A549 (cell line): Measurements from ENCODE around the gene MYT1. TPM values are rescaled to one million over a fixed set of nuclear protein-coding genes. Genes with fewer than 3 reads are reported as not detected.

Experiments used
- ATAC-seq, 2 experiments: fragments of 200-7000 bp in 1 of 2; fragments of >200 bp in 1 of 2; cut with Nextera tagmentation in 1 of 2; cut with Tn5 transposase in 1 of 2; 3 replicates each; pipeline versions ENCODE4 v1.8.0 to v1.9.1; 2018 to 2020; ENCODE audit warnings: mild to moderate bottlenecking in 1 of 2, moderate library complexity in 1 of 2
- CTCF ChIA-PET: fragments of 300-600 bp; sonication (Branson Sonifier 250); formaldehyde crosslinking; extraction: SDS; loops from one replicate; lab custom pipeline; 2021; ENCODE audit warnings: antibody characterized with exemption, inconsistent platforms; lab: Yijun Ruan, JAX
- POLR2A ChIA-PET: fragments of 350-600 bp; formaldehyde crosslinking; extraction: SDS; loops from one replicate; lab custom pipeline; 2021; ENCODE audit warnings: antibody characterized with exemption, inconsistent platforms; lab: Yijun Ruan, JAX
- DNase-seq, 2 experiments: peaks; one replicate each; pipeline versions ENCODE4 v3.0.0 to v3.0.0-alpha.2; 2011 to 2016; ENCODE audit warnings: low read depth in 1 of 2, low spot score in 1 of 2
- FAIRE-seq: peaks from 2 replicates; lab custom pipeline; 2011; peaks lifted over from hg19 to GRCh38; lab: Jason Lieb, UNC
- H3K27ac ChIP-seq, 2 experiments: fragments of >200 bp; sonication (Bioruptor Twin); formaldehyde crosslinking; 3 replicates each; pipeline ENCODE4 v1.5.1; 2016 to 2017
- H3K4me1 ChIP-seq: fragments of >200 bp; sonication (Bioruptor Twin); formaldehyde crosslinking; 3 replicates; pipeline ENCODE4 v1.6.1; 2016
- H3K4me2 ChIP-seq: fragments of >200 bp; sonication (Bioruptor Twin); formaldehyde crosslinking; 3 replicates; pipeline ENCODE4 v1.6.1; 2016
- H3K4me3 ChIP-seq: fragments of >200 bp; sonication (Bioruptor Twin); formaldehyde crosslinking; 3 replicates; pipeline ENCODE4 v1.5.1; 2016
- H3K9me3 ChIP-seq: fragments of >200 bp; sonication (Bioruptor Twin); formaldehyde crosslinking; 3 replicates; pipeline ENCODE4 v1.6.1; 2016
- ATOH8 ChIP-seq: fragments of 250-450 bp; sonication (Bioruptor Pico); IDR thresholded peaks from 2 replicates; pipeline ENCODE4 v1.5.0; 2020; ENCODE audit warnings: low read depth, mild to moderate bottlenecking, moderate library complexity
- BCL3 ChIP-seq: fragments of >200 bp; sonication (Bioruptor Twin); formaldehyde crosslinking; IDR thresholded peaks from 3 replicates; pipeline ENCODE4 v1.6.1; 2016
- BHLHE40 ChIP-seq: IDR thresholded peaks from 2 replicates; pipeline ENCODE4 v1.6.1; 2012; ENCODE audit warnings: low read depth, low read length, inconsistent platforms
- CBX8 ChIP-seq: fragments of 200-600 bp; sonication (generic); IDR thresholded peaks from 2 replicates; pipeline ENCODE4 v1.6.1; 2016
- E2F6 ChIP-seq: IDR thresholded peaks from 2 replicates; pipeline ENCODE4 v1.6.1; 2012; ENCODE audit warnings: low read depth, borderline replicate concordance
- ELK1 ChIP-seq: fragments of 150-350 bp; IDR thresholded peaks from 2 replicates; pipeline ENCODE4 v1.6.1; 2014; ENCODE audit warnings: low read depth, mild to moderate bottlenecking, low read length
- ESRRA ChIP-seq: fragments of 150-350 bp; IDR thresholded peaks from 2 replicates; pipeline ENCODE4 v1.6.1; 2014; ENCODE audit warnings: mild to moderate bottlenecking, low read length, borderline replicate concordance
- HES2 ChIP-seq: fragments of >200 bp; sonication (Bioruptor Twin); formaldehyde crosslinking; IDR thresholded peaks from 2 replicates; pipeline ENCODE4 v1.6.1; 2016
- HOXB5 ChIP-seq: fragments of 250-450 bp; sonication (Bioruptor Pico); IDR thresholded peaks from 2 replicates; pipeline ENCODE4 v1.5.0; 2020; ENCODE audit warnings: mild to moderate bottlenecking, moderate library complexity
- KDM1A ChIP-seq: fragments of 200-600 bp; sonication (generic); IDR thresholded peaks from 2 replicates; pipeline ENCODE4 v1.6.1; 2016; ENCODE audit warnings: low read depth, mild to moderate bottlenecking
- KDM5A ChIP-seq: fragments of 200-600 bp; sonication (generic); IDR thresholded peaks from 2 replicates; pipeline ENCODE4 v1.6.1; 2016; ENCODE audit warnings: antibody characterized with exemption, mild to moderate bottlenecking
- MYC ChIP-seq: IDR thresholded peaks from 2 replicates; pipeline ENCODE4 v1.6.1; 2012; ENCODE audit warnings: mild to moderate bottlenecking, inconsistent platforms, low read length, improper control_type of control experiment, borderline replicate concordance
- NPAS2 ChIP-seq: fragments of 250-450 bp; sonication (Bioruptor Pico); IDR thresholded peaks from 2 replicates; pipeline ENCODE4 v1.8.0; 2022; ENCODE audit warnings: mild to moderate bottlenecking, moderate library complexity, borderline replicate concordance
- NR3C1 ChIP-seq: fragments of >200 bp; sonication (Bioruptor Twin); formaldehyde crosslinking; IDR thresholded peaks from 3 replicates; pipeline ENCODE4 v1.6.1; 2017
- REST ChIP-seq: fragments of 200-600 bp; sonication (generic); IDR thresholded peaks from 2 replicates; pipeline ENCODE4 v1.6.1; 2016; ENCODE audit warnings: antibody characterized with exemption, mild to moderate bottlenecking, moderate library complexity
- RFX5 ChIP-seq: fragments of 450-650 bp; IDR thresholded peaks from 2 replicates; pipeline ENCODE4 v1.7.1; 2014; ENCODE audit warnings: antibody characterized with exemption, mild to moderate bottlenecking, moderate library complexity
- RNF2 ChIP-seq: fragments of 200-600 bp; sonication (generic); IDR thresholded peaks from 2 replicates; pipeline ENCODE4 v1.6.1; 2016; ENCODE audit warnings: low read depth, mild to moderate bottlenecking, antibody characterized with exemption, moderate library complexity, borderline replicate concordance
- SMC3 ChIP-seq: fragments of >200 bp; sonication (Bioruptor Twin); formaldehyde crosslinking; IDR thresholded peaks from 3 replicates; pipeline ENCODE4 v1.6.1; 2018; ENCODE audit warnings: inconsistent platforms
- ZC3H11A ChIP-seq: fragments of 450-650 bp; IDR thresholded peaks from 2 replicates; pipeline ENCODE4 v1.6.1; 2014; ENCODE audit warnings: antibody characterized with exemption, mild to moderate bottlenecking
- ZSCAN20 ChIP-seq: fragments of 250-450 bp; sonication (Bioruptor Pico); IDR thresholded peaks from 2 replicates; pipeline ENCODE4 v1.8.0; 2022; ENCODE audit warnings: mild to moderate bottlenecking, moderate library complexity
- WGBS: methylation state at CpG from one replicate; pipeline ENCODE4 v1.1.6; 2017; ENCODE audit errors: missing lambda C conversion rate; 5-methylcytosine and 5-hydroxymethylcytosine counted together
- polyA plus RNA-seq, 4 experiments: library from polyadenylated mRNA; depleted of rRNA in 3 of 4; stranded (reverse); fragments of >200 nt; fragmentation: RNase III in 1 of 4; extraction: RNeasy Plus Mini Kit Qiagen cat#74134 plus additional on column Dnase treatment in 1 of 4; gene quantifications; 2 replicates in 3 of 4; 3 replicates in 1 of 4; pipeline ENCODE4 v1.2.3, GENCODE V29; 2011 to 2017

Gene MYT1
- polyA plus RNA-seq, 2 of the 4 experiments (the other 2 are of a cell fraction) = 0.21 to 0.22 TPM

- DNase-seq = no peak
- no peak for FAIRE-seq
- CTCF ChIA-PET = no interaction called here
- no peaks in the 10 kb centered on the region for H3K9me3 ChIP-seq
- WGBS = 60% methylated on average over 1 of the region's 35 CpGs
- H3K4me3 ChIP-seq = no peak overlapping the region
- POLR2A ChIA-PET = no interaction called here
- no peak overlapping the region for H3K27ac ChIP-seq
- no peak for ATAC-seq
- no peaks in the 10 kb centered on the region for H3K4me1 ChIP-seq
- TF ChIP-seq BHLHE40 = no peak
- TF ChIP-seq HES2 = no peak
- no peak for TF ChIP-seq KDM1A
- TF ChIP-seq KDM5A = no peak
- no peak for TF ChIP-seq ZSCAN20 (CRISPR knock-in tag)
- no peak overlapping the region for H3K4me2 ChIP-seq
These were observed 37.4 kb downstream of the MYT1 start for GRCh38 chr20:64201653-64202052.

- no peak overlapping the region for H3K4me3 ChIP-seq
- TF ChIP-seq ATOH8 (CRISPR knock-in tag) = no peak
- TF ChIP-seq SMC3 = no peak
- TF ChIP-seq REST = no peak
- no peak for TF ChIP-seq HES2
- TF ChIP-seq ELK1 = no peak
- no peak for TF ChIP-seq HOXB5 (CRISPR knock-in tag)
- TF ChIP-seq BCL3 = no peak
- no peak for TF ChIP-seq ESRRA
- TF ChIP-seq ZC3H11A = no peak
- TF ChIP-seq RFX5 = no peak
- TF ChIP-seq E2F6 = no peak
- no peak for TF ChIP-seq CBX8
- no peak for TF ChIP-seq NR3C1
- TF ChIP-seq MYC = no peak
- no peak for TF ChIP-seq RNF2
- TF ChIP-seq NPAS2 (CRISPR knock-in tag) = no peak
- no peak overlapping the region for H3K27ac ChIP-seq
- no peak for FAIRE-seq
- no peak for DNase-seq
- 66% methylated on average over 7 of the region's 17 CpGs for WGBS
- ChIA-PET CTCF (interaction anchor here (0.7 to 1.1 kb wide), 2 partner anchors 23 to 37 kb away, joined by 3 read pairs; no protein-coding TSS in a partner anchor), POLR2A (no interaction called here)
- no peaks in the 10 kb centered on the region for H3K4me1 ChIP-seq
- H3K4me2 ChIP-seq = no peak overlapping the region
- no peak; a peak in 1 of 6 replicates for ATAC-seq
- H3K9me3 ChIP-seq = no peaks in the 10 kb centered on the region
These were observed 39.0 kb downstream of the MYT1 start for GRCh38 chr20:64203037-64203777.
